ENCODE data around the gene SYNGR3. TPM values are rescaled to one million over a fixed set of nuclear protein-coding genes. Genes with fewer than 3 reads are reported as not detected.

Gene SYNGR3
- total and polyA plus RNA-seq, 2 of the 13 experiments (the other 11 are each of a cell fraction or from before 2014, with no cell fraction given): 0.97 to 5.7 TPM

DNA sequence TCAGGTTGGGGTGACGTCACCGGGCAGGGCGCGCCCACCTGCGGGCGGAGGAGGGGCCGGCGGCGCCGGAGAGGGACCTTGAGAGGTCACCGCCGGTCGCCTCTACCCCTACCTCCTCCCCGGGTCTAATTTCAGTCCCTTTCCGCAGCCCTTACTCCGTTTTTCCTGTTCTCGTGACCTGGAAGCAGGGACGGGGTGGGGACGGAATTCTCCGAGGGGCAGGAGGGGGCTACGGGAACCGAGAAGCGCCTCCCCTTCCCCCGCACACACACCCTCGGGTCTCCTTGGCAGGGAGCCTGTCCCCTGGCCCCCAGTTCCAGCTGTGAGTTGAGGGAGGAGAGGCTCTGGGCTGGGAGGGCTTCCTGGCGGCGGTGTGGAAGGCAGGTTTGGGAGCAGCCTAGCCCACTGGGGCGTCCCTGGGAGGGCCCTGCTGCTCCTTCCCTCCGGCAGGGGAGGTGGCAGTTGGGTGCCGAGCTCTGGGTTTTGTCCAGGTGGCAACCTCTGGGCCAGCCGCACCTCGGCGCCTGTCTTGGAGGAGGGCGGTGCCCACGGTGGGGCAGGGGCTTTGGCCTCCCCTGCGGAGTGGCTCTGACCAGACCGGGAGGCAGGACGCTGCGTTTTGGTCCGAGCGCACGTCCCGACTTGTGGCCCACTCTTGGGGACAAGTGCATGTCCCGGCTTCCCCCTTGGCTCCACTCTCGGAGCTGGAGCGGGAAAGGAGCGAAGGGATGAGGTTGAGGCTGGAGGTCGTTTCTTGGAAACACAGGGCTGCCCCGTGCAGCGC, 773 bp downstream of the SYNGR3 start (continued):
- no peak for TF ChIP-seq ZNF850 (CRISPR knock-in tag; conservative IDR thresholded peaks at IDR 0.05)
- TF ChIP-seq ZNF451 (CRISPR knock-in tag; IDR thresholded peaks at IDR 0.05): no peak
- TF ChIP-seq HNRNPUL1 (IDR thresholded peaks at IDR 0.05; ENCODE audit: low read depth, low read length): no peak
- TF ChIP-seq ZNF687 (CRISPR knock-in tag; IDR thresholded peaks at IDR 0.05): peak; percentile 76
- no peak for TF ChIP-seq ZNF574 (CRISPR knock-in tag; IDR thresholded peaks at IDR 0.05)
- TF ChIP-seq ZNF790 (CRISPR knock-in tag; IDR thresholded peaks at IDR 0.05; ENCODE audit: borderline replicate concordance): no peak
- TF ChIP-seq, protein P1, sequence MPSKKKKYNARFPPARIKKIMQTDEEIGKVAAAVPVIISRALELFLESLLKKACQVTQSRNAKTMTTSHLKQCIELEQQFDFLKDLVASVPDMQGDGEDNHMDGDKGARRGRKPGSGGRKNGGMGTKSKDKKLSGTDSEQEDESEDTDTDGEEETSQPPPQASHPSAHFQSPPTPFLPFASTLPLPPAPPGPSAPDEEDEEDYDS (CRISPR knock-in tag; IDR thresholded peaks at IDR 0.05): no peak
- no peak for TF ChIP-seq ZNF737 (CRISPR knock-in tag; IDR thresholded peaks at IDR 0.05; ENCODE audit: borderline replicate concordance)
- no peak for TF ChIP-seq ZFAT (CRISPR knock-in tag; conservative IDR thresholded peaks at IDR 0.05)
- TF ChIP-seq ZNF607 (CRISPR knock-in tag; IDR thresholded peaks at IDR 0.05; ENCODE audit: borderline replicate concordance): no peak
- no peak for TF ChIP-seq ZSCAN20 (CRISPR knock-in tag; IDR thresholded peaks at IDR 0.05; ENCODE audit: borderline replicate concordance)
- TF ChIP-seq NR1H2 (CRISPR knock-in tag; IDR thresholded peaks at IDR 0.05; ENCODE audit: borderline replicate concordance, low read depth): no peak
- TF ChIP-seq, protein P2, sequence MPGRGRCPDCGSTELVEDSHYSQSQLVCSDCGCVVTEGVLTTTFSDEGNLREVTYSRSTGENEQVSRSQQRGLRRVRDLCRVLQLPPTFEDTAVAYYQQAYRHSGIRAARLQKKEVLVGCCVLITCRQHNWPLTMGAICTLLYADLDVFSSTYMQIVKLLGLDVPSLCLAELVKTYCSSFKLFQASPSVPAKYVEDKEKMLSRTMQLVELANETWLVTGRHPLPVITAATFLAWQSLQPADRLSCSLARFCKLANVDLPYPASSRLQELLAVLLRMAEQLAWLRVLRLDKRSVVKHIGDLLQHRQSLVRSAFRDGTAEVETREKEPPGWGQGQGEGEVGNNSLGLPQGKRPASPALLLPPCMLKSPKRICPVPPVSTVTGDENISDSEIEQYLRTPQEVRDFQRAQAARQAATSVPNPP (CRISPR knock-in tag; IDR thresholded peaks at IDR 0.05): no peak
- TF ChIP-seq ZNF75D (CRISPR knock-in tag; IDR thresholded peaks at IDR 0.05; ENCODE audit: borderline replicate concordance): no peak
- no peak for TF ChIP-seq ZC3H13 (CRISPR knock-in tag; IDR thresholded peaks at IDR 0.05)
- peak; percentile 91 for TF ChIP-seq ATF7 (IDR thresholded peaks at IDR 0.05)
- TF ChIP-seq ATF7 (CRISPR knock-in tag; IDR thresholded peaks at IDR 0.05): peak; percentile 87
- TF ChIP-seq, protein P3, sequence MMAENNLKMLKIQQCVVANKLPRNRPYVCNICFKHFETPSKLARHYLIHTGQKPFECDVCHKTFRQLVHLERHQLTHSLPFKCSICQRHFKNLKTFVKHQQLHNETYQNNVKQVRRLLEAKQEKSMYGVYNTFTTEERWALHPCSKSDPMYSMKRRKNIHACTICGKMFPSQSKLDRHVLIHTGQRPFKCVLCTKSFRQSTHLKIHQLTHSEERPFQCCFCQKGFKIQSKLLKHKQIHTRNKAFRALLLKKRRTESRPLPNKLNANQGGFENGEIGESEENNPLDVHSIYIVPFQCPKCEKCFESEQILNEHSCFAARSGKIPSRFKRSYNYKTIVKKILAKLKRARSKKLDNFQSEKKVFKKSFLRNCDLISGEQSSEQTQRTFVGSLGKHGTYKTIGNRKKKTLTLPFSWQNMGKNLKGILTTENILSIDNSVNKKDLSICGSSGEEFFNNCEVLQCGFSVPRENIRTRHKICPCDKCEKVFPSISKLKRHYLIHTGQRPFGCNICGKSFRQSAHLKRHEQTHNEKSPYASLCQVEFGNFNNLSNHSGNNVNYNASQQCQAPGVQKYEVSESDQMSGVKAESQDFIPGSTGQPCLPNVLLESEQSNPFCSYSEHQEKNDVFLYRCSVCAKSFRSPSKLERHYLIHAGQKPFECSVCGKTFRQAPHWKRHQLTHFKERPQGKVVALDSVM (CRISPR knock-in tag; IDR thresholded peaks at IDR 0.05): peak; percentile 60
- TF ChIP-seq THAP11 (CRISPR knock-in tag; IDR thresholded peaks at IDR 0.05): 0 out of 2 replicates have a peak, but pooled peaks have one; percentile 13

Measured in HepG2 (cell line).